SK-N-SH (cell line): Measurements from ENCODE around the gene TDP1. TPM values are rescaled to one million over a fixed set of nuclear protein-coding genes. Genes with fewer than 3 reads are reported as not detected.

Source experiments
- CTCF ChIA-PET: fragments of 300-600, 350-600 bp; formaldehyde crosslinking; extraction: SDS; loops from one replicate; lab custom pipeline; 2021; lab: Yijun Ruan, JAX
- POLR2A ChIA-PET: fragments of 350-600 bp; sonication (Branson Sonifier 250); formaldehyde crosslinking; extraction: SDS; loops from one replicate; lab custom pipeline; 2020; ENCODE audit warnings: antibody characterized with exemption, inconsistent platforms; lab: Yijun Ruan, JAX
- DNase-seq: peaks from one replicate; pipeline ENCODE4 v3.0.0; 2012
- H2AFZ ChIP-seq: fragments of 200-600 bp; sonication (generic); 2 replicates; pipeline ENCODE4 v1.8.1; 2016; ENCODE audit warnings: antibody characterized with exemption, mild to moderate bottlenecking, low read depth
- H3F3A ChIP-seq: fragments of 200-600 bp; sonication (generic); replicated peaks from 2 replicates; pipeline ENCODE3; 2016; ENCODE audit warnings: antibody characterized with exemption, mild to moderate bottlenecking; ENCODE audit not compliant: insufficient read depth
- H3K27ac ChIP-seq, 2 experiments: fragments of 200-500 bp in 1 of 2; fragments of 200-600 bp in 1 of 2; sonication (Bioruptor generic) in 1 of 2; sonication (generic), shearing (Covaris generic) in 1 of 2; 2 replicates each; pipeline versions ENCODE4 v1.5.1 to v1.6.1; 2014 to 2016; ENCODE audit warnings: low read depth in 2 of 2, inconsistent platforms in 1 of 2, low read length in 1 of 2, mild to moderate bottlenecking in 1 of 2, mixed read lengths in 1 of 2
- H3K27me3 ChIP-seq: fragments of 200-600 bp; sonication (generic), shearing (Covaris generic); 2 replicates; pipeline ENCODE4 v1.6.1; 2016; ENCODE audit warnings: mixed run types; ENCODE audit not compliant: insufficient read depth
- H3K36me3 ChIP-seq, 2 experiments: fragments of 200-500 bp in 1 of 2; fragments of 200-600 bp in 1 of 2; sonication (Bioruptor generic) in 1 of 2; sonication (generic) in 1 of 2; replicated peaks in 1 of 2; 2 replicates each; pipeline versions ENCODE3 to v1.5.1; 2014 to 2016; ENCODE audit warnings: low read length in 1 of 2, mild to moderate bottlenecking in 1 of 2; ENCODE audit not compliant: insufficient read depth in 2 of 2, control insufficient read depth in 1 of 2
- H3K4me1 ChIP-seq, 2 experiments: fragments of 200-500 bp in 1 of 2; fragments of 200-600 bp in 1 of 2; sonication (Bioruptor generic) in 1 of 2; sonication (generic), shearing (Covaris generic) in 1 of 2; 2 replicates each; pipeline versions ENCODE4 v1.5.1 to v1.6.1; 2014 to 2016; ENCODE audit warnings: low read depth in 1 of 2, low read length in 1 of 2, mixed run types in 1 of 2; ENCODE audit not compliant: insufficient read depth in 2 of 2, control insufficient read depth in 1 of 2
- H3K4me2 ChIP-seq: fragments of 200-600 bp; sonication (generic), shearing (Covaris generic); 2 replicates; pipeline ENCODE4 v1.6.1; 2017; ENCODE audit warnings: mixed run types
- H3K4me3 ChIP-seq, 2 experiments: fragments of 200-500 bp in 1 of 2; fragments of 200-600 bp in 1 of 2; sonication (Bioruptor generic) in 1 of 2; sonication (generic), shearing (Covaris generic) in 1 of 2; 2 replicates each; pipeline versions ENCODE4 v1.5.1 to v1.8.1; 2014 to 2016; ENCODE audit warnings: low read depth in 2 of 2, inconsistent platforms in 1 of 2, low read length in 1 of 2, mild to moderate bottlenecking in 1 of 2, mixed read lengths in 1 of 2, moderate library complexity in 1 of 2
- H3K79me2 ChIP-seq: fragments of 200-600 bp; sonication (generic); 2 replicates; pipeline ENCODE4 v1.8.1; 2017; ENCODE audit warnings: mild to moderate bottlenecking; ENCODE audit not compliant: insufficient read depth
- H3K9ac ChIP-seq: fragments of 200-600 bp; sonication (generic); 2 replicates; pipeline ENCODE4 v1.6.1; 2017; ENCODE audit warnings: mixed run types
- H3K9me2 ChIP-seq: fragments of 200-600 bp; sonication (generic); 2 replicates; pipeline ENCODE4 v1.6.1; 2017; ENCODE audit warnings: mixed run types
- H3K9me3 ChIP-seq: fragments of 200-600 bp; sonication (generic); 2 replicates; pipeline ENCODE4 v1.6.1; 2017; ENCODE audit warnings: mixed run types, mild to moderate bottlenecking, moderate library complexity
- H4K20me1 ChIP-seq: fragments of 200-600 bp; sonication (generic); 2 replicates; pipeline ENCODE4 v1.6.1; 2017; ENCODE audit warnings: mild to moderate bottlenecking, mixed run types; ENCODE audit not compliant: insufficient read depth
- CTCF ChIP-seq: fragments of 200-600 bp; sonication (generic); IDR thresholded peaks from 2 replicates; pipeline ENCODE4 v1.6.1; 2017; ENCODE audit warnings: antibody characterized with exemption, mild to moderate bottlenecking, moderate library complexity
- ELF1 ChIP-seq: IDR thresholded peaks from 2 replicates; pipeline ENCODE4 v1.4.0; 2012
- FOSL2 ChIP-seq: IDR thresholded peaks from 2 replicates; pipeline ENCODE4 v1.4.0; 2012; ENCODE audit warnings: low read depth, mild to moderate bottlenecking, moderate library complexity, borderline replicate concordance
- FOXJ3 ChIP-seq: sonication (generic); formaldehyde crosslinking; IDR thresholded peaks from 2 replicates; pipeline ENCODE4 v1.5.1; 2020; ENCODE audit warnings: mild to moderate bottlenecking, missing genetic modification reagents
- FOXM1 ChIP-seq: IDR thresholded peaks from 2 replicates; pipeline ENCODE4 v1.4.0; 2012; ENCODE audit warnings: low read depth, mild to moderate bottlenecking
- GATA2 ChIP-seq: sonication (generic); formaldehyde crosslinking; IDR thresholded peaks from 2 replicates; pipeline ENCODE4 v1.5.0; 2020; ENCODE audit warnings: mild to moderate bottlenecking, missing genetic modification reagents
- JUND ChIP-seq: IDR thresholded peaks from 2 replicates; pipeline ENCODE4 v1.4.0; 2012
- MAX ChIP-seq: IDR thresholded peaks from 2 replicates; pipeline ENCODE4 v1.4.0; 2012; ENCODE audit warnings: low read depth
- MEF2A ChIP-seq: IDR thresholded peaks from 2 replicates; pipeline ENCODE4 v1.4.0; 2012; ENCODE audit warnings: low read depth, borderline replicate concordance
- MXI1 ChIP-seq: IDR thresholded peaks from 2 replicates; pipeline ENCODE4 v1.6.1; 2012; ENCODE audit warnings: mild to moderate bottlenecking, low read depth, low read length, improper control_type of control experiment
- NFIC ChIP-seq: IDR thresholded peaks from 2 replicates; pipeline ENCODE4 v1.4.0; 2012; ENCODE audit warnings: borderline replicate concordance
- NRF1 ChIP-seq: IDR thresholded peaks from 2 replicates; pipeline ENCODE4 v1.6.1; 2012; ENCODE audit warnings: low read depth, mild to moderate bottlenecking, low read length
- PBX3 ChIP-seq: IDR thresholded peaks from 2 replicates; pipeline ENCODE4; 2012
- RAD21 ChIP-seq: IDR thresholded peaks from 2 replicates; pipeline ENCODE4 v1.6.1; 2012; ENCODE audit warnings: mild to moderate bottlenecking, low read length
- RCOR1 ChIP-seq: fragments of 150-350 bp; IDR thresholded peaks from 2 replicates; pipeline ENCODE4 v1.6.1; 2017; ENCODE audit warnings: antibody characterized with exemption, low read length
- RFX5 ChIP-seq: IDR thresholded peaks from 2 replicates; pipeline ENCODE4 v1.6.1; 2012; ENCODE audit warnings: mild to moderate bottlenecking, improper control_type of control experiment, low read length
- RXRA ChIP-seq: IDR thresholded peaks from 2 replicates; pipeline ENCODE4 v1.4.0; 2012; ENCODE audit warnings: low read depth, mild to moderate bottlenecking, borderline replicate concordance
- SIN3A ChIP-seq: IDR thresholded peaks from 2 replicates; pipeline ENCODE4 v1.6.1; 2012; ENCODE audit warnings: low read depth, mild to moderate bottlenecking, low read length, moderate library complexity, borderline replicate concordance
- SMC3 ChIP-seq: IDR thresholded peaks from 2 replicates; pipeline ENCODE4 v1.6.1; 2012; ENCODE audit warnings: low read depth, low read length, improper control_type of control experiment
- USF2 ChIP-seq: fragments of 150-350 bp; IDR thresholded peaks from 2 replicates; pipeline ENCODE4 v1.6.1; 2017; ENCODE audit warnings: antibody characterized with exemption, low read length, low read depth, borderline replicate concordance
- WGBS: methylation state at CpG from one replicate; pipeline ENCODE4 v1.1.6; 2017; ENCODE audit warnings: low lambda C conversion rate; 5-methylcytosine and 5-hydroxymethylcytosine counted together
- polyA plus RNA-seq, 3 experiments: library from polyadenylated mRNA; depleted of rRNA; stranded (reverse); fragments of >200 nt; gene quantifications; 2 replicates each; pipeline ENCODE4 v1.2.3, GENCODE V29; 2012

TDP1 gene
- polyA plus RNA-seq, 1 of the 3 experiments (the other 2 are of a cell fraction): 14.5 TPM

GRCh38 chr14:89927186-89927865, 28.4 kb upstream of the TDP1 start:
- Histone ChIP-seq H3K27me3 (no peaks in the 10 kb centered on the region), H3K9me3 (no peaks in the 10 kb centered on the region), H3K4me1 (peaks cover 0 to 6% of the 10 kb centered on the region in 2 experiments; a peak in 2 of 4 replicates), H3K9me2 (no peaks in the 10 kb centered on the region), H3K4me2 (no peak overlapping the region), H3F3A (peaks cover 14% of the 10 kb centered on the region), H3K4me3 (no peak overlapping the region), H3K36me3 (peaks cover 0 to 16% of the 10 kb centered on the region in 2 experiments), H3K27ac (peak overlapping the region in 1 of 2 experiments; percentile 44; a peak in 1 of 4 replicates), H2AFZ (no peak overlapping the region), H3K79me2 (no peaks in the 10 kb centered on the region), H3K9ac (no peak overlapping the region), H4K20me1 (no peaks in the 10 kb centered on the region)
- POLR2A ChIA-PET: no interaction called here
- TF ChIP-seq NFIC (no peak), SIN3A (no peak), JUND (no peak), MEF2A (no peak), RXRA (no peak), FOXJ3 (CRISPR knock-in tag) (no peak), CTCF (no peak), RFX5 (no peak), RAD21 (no peak), GATA2 (no peak), PBX3 (no peak), FOXM1 (no peak), SMC3 (no peak), MAX (no peak), USF2 (no peak), FOSL2 (no peak), ELF1 (no peak), NRF1 (no peak), RCOR1 (no peak), MXI1 (no peak)
- no peak for DNase-seq
- CTCF ChIA-PET: no interaction called here
- 96% methylated on average over 13 of the region's 13 CpGs for WGBS
